NCI-H446 treated with DMSO at 0.1 percent for 48 hours (cell line): ENCODE results near the gene LRP2BP.
"Not testable (repeated sequence)": the region's sequence is repeated elsewhere in the genome, so short reads cannot be mapped to it uniquely, and the experiment has no call there.

Source experiments
- DNase-seq: peaks from one replicate; lab custom pipeline; 2025; lab: John Stamatoyannopoulos, UW

LRP2BP gene

GRCh38 chr4:185361872-185362271 is 33.9 kb downstream of the LRP2BP start:
- no peak for DNase-seq

GRCh38 chr4:185359767-185360446 is 35.8 kb downstream of the LRP2BP start:
- no peak for DNase-seq

- DNase-seq = no peak
Observed at GRCh38 chr4:185358959-185359358, 36.8 kb downstream of the LRP2BP start.

GRCh38 chr4:185358514-185358913 is 37.2 kb downstream of the LRP2BP start:
- DNase-seq = no peak

- DNase-seq = no peak
Observed at GRCh38 chr4:185357733-185358440, 37.8 kb downstream of the LRP2BP start.

- no peak for DNase-seq
Observed at GRCh38 chr4:185357211-185357610, 38.5 kb downstream of the LRP2BP start.

GRCh38 chr4:185352741-185353140 is 43.0 kb downstream of the LRP2BP start:
- no peak for DNase-seq

- DNase-seq = no peak
Observed at GRCh38 chr4:185352202-185352601, 43.5 kb downstream of the LRP2BP start.

GRCh38 chr4:185351691-185352090 is 44.0 kb downstream of the LRP2BP start:
- no peak for DNase-seq

- no peak for DNase-seq
Observed at GRCh38 chr4:185346975-185347601, 48.6 kb downstream of the LRP2BP start.

- no peak for DNase-seq
Observed at GRCh38 chr4:185344743-185345538, 50.8 kb downstream of the LRP2BP start.

- no peak for DNase-seq
Observed at GRCh38 chr4:185343726-185344581, 51.8 kb downstream of the LRP2BP start.

- DNase-seq = no peak
Observed at GRCh38 chr4:185341841-185342240, 53.9 kb downstream of the LRP2BP start.

GRCh38 chr4:185341377-185341776 is 54.3 kb downstream of the LRP2BP start:
- no peak for DNase-seq

GRCh38 chr4:185339941-185340340 is 55.8 kb downstream of the LRP2BP start:
- DNase-seq = no peak

GRCh38 chr4:185335579-185335978 is 60.1 kb downstream of the LRP2BP start:
- no peak for DNase-seq

GRCh38 chr4:185334326-185334725 is 61.4 kb downstream of the LRP2BP start:
- DNase-seq = no peak

- DNase-seq = no peak
Observed at GRCh38 chr4:185332575-185333464, 62.9 kb downstream of the LRP2BP start.

GRCh38 chr4:185329879-185330510 is 65.7 kb downstream of the LRP2BP start:
- not testable (repeated sequence) for DNase-seq

- no peak for DNase-seq
Observed at GRCh38 chr4:185328586-185328985, 67.1 kb downstream of the LRP2BP start.
